A673 (cell line): ENCODE measurements around the gene DIP2C. TPM values are rescaled to one million over a fixed set of nuclear protein-coding genes. Genes with fewer than 3 reads are reported as not detected.
A peak's percentile ranks its signal among the peaks of the same experiment; 100 is the strongest.

ENCODE experiments used
- BruUV-seq: library from RNA; stranded (reverse); fragments of 400-500 nt; replicated peaks from 2 replicates; lab custom pipeline; 2021; lab: Mats Ljungman, UMichigan
- CTCF ChIA-PET: fragments of 300-600 bp; sonication (Branson Sonifier 250); formaldehyde crosslinking; loops from one replicate; lab custom pipeline; 2022; ENCODE audit warnings: antibody characterized with exemption; lab: Charles Lee
- POLR2A ChIA-PET: fragments of 300-600 bp; sonication (Branson Sonifier 250); formaldehyde crosslinking; loops from one replicate; lab custom pipeline; 2022; ENCODE audit warnings: antibody characterized with exemption; ENCODE audit not compliant: low non-redundant PET; lab: Charles Lee
- DNase-seq: peaks from one replicate; pipeline ENCODE4 v3.0.0-alpha.2; 2015; ENCODE audit warnings: low spot score
- H3K27ac ChIP-seq: fragments of 200-600 bp; sonication (generic); 2 replicates; pipeline ENCODE4 v1.5.1; 2016; ENCODE audit warnings: mixed run types, low read depth, mild to moderate bottlenecking, mixed read lengths, antibody characterized with exemption, low read length; ENCODE audit not compliant: poor library complexity, severe bottlenecking
- H3K27me3 ChIP-seq: fragments of 200-600 bp; sonication (generic); replicated peaks from 2 replicates; pipeline ENCODE4 v1.6.1; 2017; ENCODE audit warnings: mixed run types, low read depth, mild to moderate bottlenecking, mixed read lengths, antibody characterized with exemption, low read length; ENCODE audit not compliant: insufficient read depth, poor library complexity
- H3K36me3 ChIP-seq: fragments of 200-600 bp; sonication (generic); 2 replicates; pipeline ENCODE4 v1.6.1; 2016; ENCODE audit warnings: mixed run types, mild to moderate bottlenecking, mixed read lengths, antibody characterized with exemption, low read length; ENCODE audit not compliant: insufficient read depth, poor library complexity, severe bottlenecking
- H3K4me1 ChIP-seq: fragments of 200-600 bp; sonication (generic); 2 replicates; pipeline ENCODE4 v1.6.1; 2017; ENCODE audit warnings: mixed run types, mild to moderate bottlenecking, mixed read lengths, antibody characterized with exemption, low read length; ENCODE audit not compliant: insufficient read depth, poor library complexity, severe bottlenecking
- H3K4me3 ChIP-seq: fragments of 200-600 bp; sonication (generic); 2 replicates; pipeline ENCODE4 v1.5.1; 2016; ENCODE audit warnings: low read depth, mixed run types, mild to moderate bottlenecking, mixed read lengths, low read length; ENCODE audit not compliant: poor library complexity, severe bottlenecking
- H3K9me3 ChIP-seq: fragments of 200-600 bp; sonication (generic); 2 replicates; pipeline ENCODE4 v1.6.1; 2016; ENCODE audit warnings: mixed run types, low read depth, mild to moderate bottlenecking, mixed read lengths, antibody characterized with exemption, low read length; ENCODE audit not compliant: poor library complexity, severe bottlenecking
- CTCF ChIP-seq: fragments of 300-800, 200-600 bp; sonication (generic); conservative IDR thresholded peaks from 2 replicates; pipeline ENCODE4 v1.5.1; 2017; ENCODE audit warnings: low read depth, mild to moderate bottlenecking, antibody characterized with exemption, low read length, moderate library complexity, mixed read lengths
- EZH2 ChIP-seq: fragments of 200-600 bp; sonication (generic); IDR thresholded peaks from 2 replicates; pipeline ENCODE4 v1.6.1; 2017; ENCODE audit warnings: borderline replicate concordance, low read depth, mild to moderate bottlenecking, mixed read lengths, antibody characterized with exemption, low read length; ENCODE audit not compliant: poor library complexity, severe bottlenecking
- intact Hi-C: fragments of 100-400 bp; cut with micrococcal nuclease; formaldehyde crosslinking; loops from one replicate; pipeline ENCODE4 v1.10.0; 2022; ENCODE audit not compliant: unreplicated experiment
- total RNA-seq: library from RNA; stranded (reverse); gene quantifications from 2 replicates; pipeline ENCODE4 v1.2.3, GENCODE V29; 2021

The DIP2C gene
- total RNA-seq, 1 experiment from 2014 or later: 13.2 TPM

GRCh38 chr10:260819-261429 lies 428.5 kb downstream of the DIP2C start:
- H3K4me3 ChIP-seq: no peak overlapping the region
- DNase-seq: no peak
- BruUV-seq: no TSS peak
- no peaks in the 10 kb centered on the region for H3K4me1 ChIP-seq
- ChIA-PET CTCF (no interaction called here), POLR2A (no interaction called here)
- no peaks in the 10 kb centered on the region for H3K36me3 ChIP-seq
- TF ChIP-seq EZH2: no peak
- TF ChIP-seq CTCF: no peak
- no peaks in the 10 kb centered on the region for H3K9me3 ChIP-seq
- no peaks in the 10 kb centered on the region for H3K27me3 ChIP-seq
- H3K27ac ChIP-seq: no peak overlapping the region
- intact Hi-C loops: no loop called here

- Histone ChIP-seq H3K4me1 (no peaks in the 10 kb centered on the region), H3K27ac (no peak overlapping the region), H3K4me3 (no peak overlapping the region), H3K27me3 (no peaks in the 10 kb centered on the region), H3K36me3 (peaks cover 49% of the 10 kb centered on the region), H3K9me3 (no peaks in the 10 kb centered on the region)
- ChIA-PET POLR2A (no interaction called here), CTCF (no interaction called here)
- intact Hi-C loops: no loop called here
- DNase-seq: no peak
- no TSS peak for BruUV-seq
- TF ChIP-seq EZH2 (no peak), CTCF (no peak)
Measured at GRCh38 chr10:251982-252582, 437.4 kb downstream of the DIP2C start.

GRCh38 chr10:248307-248706 lies 441.2 kb downstream of the DIP2C start:
- intact Hi-C loops: no loop called here
- H3K36me3 ChIP-seq: peaks cover 60% of the 10 kb centered on the region
- no peaks in the 10 kb centered on the region for H3K4me1 ChIP-seq
- POLR2A ChIA-PET: no interaction called here
- H3K9me3 ChIP-seq: no peaks in the 10 kb centered on the region
- CTCF ChIA-PET: interaction anchor here (0.6 kb wide), 1 partner anchor 47 kb away, joined by 4 read pairs; no protein-coding TSS in a partner anchor
- TF ChIP-seq CTCF (no peak), EZH2 (no peak)
- no peak overlapping the region for H3K4me3 ChIP-seq
- no peaks in the 10 kb centered on the region for H3K27me3 ChIP-seq
- no peak for DNase-seq
- H3K27ac ChIP-seq: no peak overlapping the region
- BruUV-seq: TSS peak; percentile 5
